ENCODE measurements around the gene TMEM40.
A peak's percentile ranks its signal among the peaks of the same experiment; 100 is the strongest.

The TMEM40 gene

GRCh38 chr3:12719984-12720898 lies 38.8 kb downstream of the TMEM40 start:
- no peaks in the 10 kb centered on the region for H3K79me2 ChIP-seq (ENCODE audit: control insufficient read depth, low read length)
- no peaks in the 10 kb centered on the region for H4K20me1 ChIP-seq (ENCODE audit: control insufficient read depth, insufficient read depth, low read depth, low read length)
- no peaks in the 10 kb centered on the region for H3K36me3 ChIP-seq (ENCODE audit: control insufficient read depth, low read length)
- peak overlapping the region; percentile 65 for H3K4me2 ChIP-seq (ENCODE audit: low read length)
- TF ChIP-seq EZH2phosphoT487 (IDR thresholded peaks at IDR 0.05; ENCODE audit: borderline replicate concordance, low read length) (no peak), CTCF (IDR thresholded peaks at IDR 0.05; ENCODE audit: low read depth, low read length, poor library complexity, severe bottlenecking) (peak; percentile 97)
- H3K4me3 ChIP-seq (ENCODE audit: low read length) = peak overlapping the region; percentile 53
- no peaks in the 10 kb centered on the region for H3K9me2 ChIP-seq (replicated peaks; ENCODE audit: control insufficient read depth, low read length)
- H3K9me3 ChIP-seq (ENCODE audit: control insufficient read depth, insufficient read depth, low read length) = no peaks in the 10 kb centered on the region
- no peak overlapping the region for H3K27ac ChIP-seq (ENCODE audit: low read depth, low read length)
- H3F3A ChIP-seq (ENCODE audit: control insufficient read depth, insufficient read depth) = no peaks in the 10 kb centered on the region
- H3K4me1 ChIP-seq (ENCODE audit: control insufficient read depth, low read length) = peaks cover 23% of the 10 kb centered on the region
- H3K27me3 ChIP-seq (ENCODE audit: control insufficient read depth, low read length) = no peaks in the 10 kb centered on the region

GRCh38 chr3:12719541-12719940 lies 39.5 kb downstream of the TMEM40 start:
- H3K9me2 ChIP-seq (replicated peaks; ENCODE audit: control insufficient read depth, low read length) = no peaks in the 10 kb centered on the region
- peak overlapping the region; percentile 65 for H3K4me2 ChIP-seq (ENCODE audit: low read length)
- H3K4me1 ChIP-seq (ENCODE audit: control insufficient read depth, low read length) = peaks cover 23% of the 10 kb centered on the region
- H3K27ac ChIP-seq (ENCODE audit: low read depth, low read length) = no peak overlapping the region
- H3K9me3 ChIP-seq (ENCODE audit: control insufficient read depth, insufficient read depth, low read length) = no peaks in the 10 kb centered on the region
- H3K79me2 ChIP-seq (ENCODE audit: control insufficient read depth, low read length) = no peaks in the 10 kb centered on the region
- peak overlapping the region; percentile 53 for H3K4me3 ChIP-seq (ENCODE audit: low read length)
- H4K20me1 ChIP-seq (ENCODE audit: control insufficient read depth, insufficient read depth, low read depth, low read length) = no peaks in the 10 kb centered on the region
- H3K36me3 ChIP-seq (ENCODE audit: control insufficient read depth, low read length) = no peaks in the 10 kb centered on the region
- TF ChIP-seq EZH2phosphoT487 (IDR thresholded peaks at IDR 0.05; ENCODE audit: borderline replicate concordance, low read length) (no peak), CTCF (IDR thresholded peaks at IDR 0.05; ENCODE audit: low read depth, low read length, poor library complexity, severe bottlenecking) (no peak)
- no peaks in the 10 kb centered on the region for H3F3A ChIP-seq (ENCODE audit: control insufficient read depth, insufficient read depth)
- H3K27me3 ChIP-seq (ENCODE audit: control insufficient read depth, low read length) = no peaks in the 10 kb centered on the region

- no peak overlapping the region for H3K4me3 ChIP-seq (ENCODE audit: low read length)
- H3K36me3 ChIP-seq (ENCODE audit: control insufficient read depth, low read length) = no peaks in the 10 kb centered on the region
- H3K4me1 ChIP-seq (ENCODE audit: control insufficient read depth, low read length) = peaks cover 21% of the 10 kb centered on the region
- TF ChIP-seq CTCF (IDR thresholded peaks at IDR 0.05; ENCODE audit: low read depth, low read length, poor library complexity, severe bottlenecking) (no peak), EZH2phosphoT487 (IDR thresholded peaks at IDR 0.05; ENCODE audit: borderline replicate concordance, low read length) (no peak)
- H3K9me2 ChIP-seq (replicated peaks; ENCODE audit: control insufficient read depth, low read length) = no peaks in the 10 kb centered on the region
- H3K79me2 ChIP-seq (ENCODE audit: control insufficient read depth, low read length) = no peaks in the 10 kb centered on the region
- no peaks in the 10 kb centered on the region for H4K20me1 ChIP-seq (ENCODE audit: control insufficient read depth, insufficient read depth, low read depth, low read length)
- no peaks in the 10 kb centered on the region for H3K27me3 ChIP-seq (ENCODE audit: control insufficient read depth, low read length)
- no peaks in the 10 kb centered on the region for H3F3A ChIP-seq (ENCODE audit: control insufficient read depth, insufficient read depth)
- H3K9me3 ChIP-seq (ENCODE audit: control insufficient read depth, insufficient read depth, low read length) = no peaks in the 10 kb centered on the region
- H3K27ac ChIP-seq (ENCODE audit: low read depth, low read length) = no peak overlapping the region
- H3K4me2 ChIP-seq (ENCODE audit: low read length) = peak overlapping the region; percentile 27; the same call in 1 of the 2 replicates
These were observed 42.4 kb downstream of the TMEM40 start for GRCh38 chr3:12716605-12717151.

All from DOHH2 (cell line).